HepG2 (cell line): ENCODE measurements around the gene DVL3. TPM values are rescaled to one million over a fixed set of nuclear protein-coding genes. Genes with fewer than 3 reads are reported as not detected.
A peak's percentile ranks its signal among the peaks of the same experiment; 100 is the strongest.

ENCODE experiments used
- EHMT2 ChIP-seq: fragments of 200-600 bp; sonication (generic); IDR thresholded peaks from 2 replicates; pipeline ENCODE4 v1.7.0; 2017; ENCODE audit warnings: antibody characterized with exemption, low read depth, low read length, borderline replicate concordance
- GABPA ChIP-seq, 2 experiments: IDR thresholded peaks; 2 replicates each; pipeline ENCODE4 v1.6.1; 2011 to 2016; ENCODE audit warnings: low read depth in 2 of 2, low read length in 1 of 2, missing biosample characterization in 1 of 2, missing genetic modification characterization in 1 of 2
- GABPB1 ChIP-seq: IDR thresholded peaks from 2 replicates; pipeline ENCODE4 v1.6.1; 2016; ENCODE audit warnings: mild to moderate bottlenecking, missing genetic modification reagents, moderate library complexity, missing compliant biosample characterization
- GTF2F1 ChIP-seq: fragments of 150-350 bp; IDR thresholded peaks from 2 replicates; pipeline ENCODE4 v1.6.1; 2014; ENCODE audit warnings: low read length
- HNF1B ChIP-seq: sonication (generic); formaldehyde crosslinking; IDR thresholded peaks from 2 replicates; pipeline ENCODE4 v1.5.1; 2020; ENCODE audit warnings: mild to moderate bottlenecking, moderate library complexity, missing genetic modification reagents
- ISX ChIP-seq: sonication (generic); formaldehyde crosslinking; conservative IDR thresholded peaks from 2 replicates; pipeline ENCODE4 v1.5.0; 2020; ENCODE audit warnings: missing genetic modification reagents
- KDM2A ChIP-seq: sonication (generic); formaldehyde crosslinking; IDR thresholded peaks from 2 replicates; pipeline ENCODE4 v1.4.0; 2020; ENCODE audit warnings: low read depth, missing genetic modification reagents, borderline replicate concordance
- PAWR ChIP-seq: sonication (generic); formaldehyde crosslinking; IDR thresholded peaks from 2 replicates; pipeline ENCODE4 v1.4.0; 2020; ENCODE audit warnings: missing genetic modification reagents, mild to moderate bottlenecking, borderline replicate concordance
- SMAD9 ChIP-seq: sonication (generic); formaldehyde crosslinking; IDR thresholded peaks from 2 replicates; pipeline ENCODE4 v1.5.1; 2020; ENCODE audit warnings: mild to moderate bottlenecking, missing genetic modification reagents
- SMC3 ChIP-seq: IDR thresholded peaks from 2 replicates; pipeline ENCODE4 v1.6.1; 2011; ENCODE audit warnings: low read length, improper control_type of control experiment
- SNAPC2 ChIP-seq: sonication (generic); formaldehyde crosslinking; IDR thresholded peaks from 2 replicates; pipeline ENCODE4 v1.8.1; 2022; ENCODE audit warnings: mild to moderate bottlenecking, missing genetic modification reagents
- SOX13 ChIP-seq, 3 experiments: fragments of 450-650 bp in 1 of 3; sonication (generic) in 1 of 3; formaldehyde crosslinking in 1 of 3; IDR thresholded peaks in 2 of 3; conservative IDR thresholded peaks in 1 of 3; 2 replicates each; pipeline versions ENCODE4 v1.5.0 to v1.6.1; 2016 to 2020; ENCODE audit warnings: antibody characterized with exemption in 1 of 3, mild to moderate bottlenecking in 1 of 3, missing compliant biosample characterization in 1 of 3, missing genetic modification reagents in 1 of 3, moderate library complexity in 1 of 3
- YY1 ChIP-seq: IDR thresholded peaks from 2 replicates; pipeline ENCODE4 v1.6.1; 2011; ENCODE audit warnings: low read length, low read depth, moderate library complexity, mild to moderate bottlenecking; ENCODE audit not compliant: insufficient read depth, insufficient replicate concordance
- ZNF256 ChIP-seq: sonication (generic); formaldehyde crosslinking; conservative IDR thresholded peaks from 2 replicates; pipeline ENCODE4 v1.4.0; 2020; ENCODE audit warnings: missing genetic modification reagents
- ZNF260 ChIP-seq: sonication (generic); formaldehyde crosslinking; IDR thresholded peaks from 2 replicates; pipeline ENCODE4 v1.4.0; 2020; ENCODE audit warnings: missing genetic modification reagents, low read depth, mild to moderate bottlenecking, borderline replicate concordance
- ZNF333 ChIP-seq: sonication (generic); formaldehyde crosslinking; IDR thresholded peaks from 2 replicates; pipeline ENCODE4 v1.4.0; 2020; ENCODE audit warnings: mild to moderate bottlenecking, missing genetic modification reagents, borderline replicate concordance
- ZNF33A ChIP-seq: sonication (generic); formaldehyde crosslinking; IDR thresholded peaks from 2 replicates; pipeline ENCODE4 v1.5.1; 2020; ENCODE audit warnings: missing genetic modification reagents, mild to moderate bottlenecking, moderate library complexity, borderline replicate concordance
- ZNF382 ChIP-seq: sonication (generic); formaldehyde crosslinking; IDR thresholded peaks from 2 replicates; pipeline ENCODE4 v1.5.0; 2020; ENCODE audit warnings: missing genetic modification reagents, mild to moderate bottlenecking, borderline replicate concordance
- ZNF644 ChIP-seq: IDR thresholded peaks from 2 replicates; pipeline ENCODE4 v1.6.1; 2016; ENCODE audit warnings: low read depth
- ZNF749 ChIP-seq: sonication (generic); formaldehyde crosslinking; IDR thresholded peaks from 2 replicates; pipeline ENCODE4 v1.8.0; 2022; ENCODE audit warnings: mild to moderate bottlenecking, missing genetic modification reagents, moderate library complexity, borderline replicate concordance
- ZNF772 ChIP-seq: sonication (generic); formaldehyde crosslinking; IDR thresholded peaks from 2 replicates; pipeline ENCODE4 v1.5.0; 2020; ENCODE audit warnings: mild to moderate bottlenecking, missing genetic modification reagents
- polyA plus RNA-seq, 8 experiments: library from polyadenylated mRNA; depleted of rRNA in 3 of 8; stranded (reverse) in 7 of 8; unstranded in 1 of 8; fragments of >200 nt; fragmentation: Illumina TruSeq in 4 of 8; extraction: Trizol in 4 of 8; gene quantifications; 2 replicates each; pipeline versions ENCODE4 v1.2.1 to v1.2.3, GENCODE V29; 2011 to 2016; ENCODE audit warnings: low read depth in 4 of 8, missing spikeins in 1 of 8, mixed read lengths in 1 of 8; ENCODE audit not compliant: insufficient read depth in 1 of 8
- total RNA-seq, 5 experiments: library from RNA; depleted of rRNA; stranded (reverse); fragments of >200 nt; fragmentation: Illumina TruSeq; extraction: Trizol; gene quantifications; 2 replicates each; pipeline ENCODE4 v1.2.3, GENCODE V29; 2016; ENCODE audit warnings: low read depth in 1 of 5
- TF ChIP-seq, protein P1 (sequence below): IDR thresholded peaks from 2 replicates; pipeline ENCODE4 v1.6.1; 2016; ENCODE audit warnings: missing biosample characterization, missing genetic modification reagents, low read depth
- TF ChIP-seq, protein P2 (sequence below): sonication (generic); formaldehyde crosslinking; conservative IDR thresholded peaks from 2 replicates; pipeline ENCODE4 v1.4.0; 2020; ENCODE audit warnings: missing genetic modification reagents
- TF ChIP-seq, protein P3 (sequence below): sonication (generic); formaldehyde crosslinking; IDR thresholded peaks from 2 replicates; pipeline ENCODE4 v1.5.0; 2020; ENCODE audit warnings: missing genetic modification reagents, mild to moderate bottlenecking, borderline replicate concordance

DVL3 gene
- total and polyA plus RNA-seq, 2 of the 13 experiments (the other 11 are each of a cell fraction or from before 2014, with no cell fraction given): 29.0 to 36.1 TPM

DNA sequence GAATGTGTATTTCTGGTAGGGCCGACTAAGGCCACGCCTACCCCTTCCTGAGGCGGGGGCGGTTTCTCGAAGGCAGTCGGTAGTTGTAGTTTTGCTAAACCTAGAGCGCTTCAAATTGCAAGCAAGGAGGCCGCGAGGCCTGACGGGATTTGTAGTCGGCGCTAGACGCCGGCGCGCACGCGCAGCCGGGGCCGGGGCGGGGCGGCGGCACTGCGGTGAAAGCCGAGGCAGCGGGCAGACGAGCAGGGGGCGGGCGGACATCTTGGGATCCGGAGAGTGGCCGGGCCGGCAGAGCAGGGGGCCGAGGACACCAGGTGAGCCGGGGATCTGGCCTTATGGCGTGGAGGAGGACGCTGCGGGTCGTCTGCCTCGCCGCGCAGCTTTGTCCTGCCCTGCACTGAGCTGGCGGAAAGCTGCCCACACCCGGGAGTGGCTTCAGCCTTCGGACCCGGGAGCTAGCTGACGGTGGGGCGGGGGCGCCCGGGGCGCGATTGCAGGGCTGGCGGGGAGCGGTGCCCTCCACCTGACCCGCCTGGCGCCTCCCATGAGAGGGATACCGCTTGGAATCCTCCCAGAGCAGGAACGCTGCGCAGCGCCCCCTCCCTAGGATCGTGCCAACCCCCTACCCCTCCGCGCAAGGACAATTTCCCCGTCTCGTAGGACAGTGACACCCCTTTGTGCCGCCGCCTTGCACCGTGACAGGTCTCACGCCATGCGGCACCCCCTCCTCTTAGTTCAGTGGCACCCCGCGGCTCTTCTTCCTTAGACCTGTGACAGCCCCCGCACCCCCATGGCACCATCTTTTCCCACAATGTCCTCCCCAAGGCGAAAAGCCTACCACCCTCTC is 19.7 kb downstream of the DVL3 start, which contains the start of gene AP2M1 (continued):
- peak; percentile 25; the same call in 1 of the 2 replicates for TF ChIP-seq GABPA (IDR thresholded peaks at IDR 0.05; ENCODE audit: low read depth, low read length)
- TF ChIP-seq GABPA (CRISPR knock-in tag; IDR thresholded peaks at IDR 0.05; ENCODE audit: low read depth): peak; percentile 86
- TF ChIP-seq, protein P1, sequence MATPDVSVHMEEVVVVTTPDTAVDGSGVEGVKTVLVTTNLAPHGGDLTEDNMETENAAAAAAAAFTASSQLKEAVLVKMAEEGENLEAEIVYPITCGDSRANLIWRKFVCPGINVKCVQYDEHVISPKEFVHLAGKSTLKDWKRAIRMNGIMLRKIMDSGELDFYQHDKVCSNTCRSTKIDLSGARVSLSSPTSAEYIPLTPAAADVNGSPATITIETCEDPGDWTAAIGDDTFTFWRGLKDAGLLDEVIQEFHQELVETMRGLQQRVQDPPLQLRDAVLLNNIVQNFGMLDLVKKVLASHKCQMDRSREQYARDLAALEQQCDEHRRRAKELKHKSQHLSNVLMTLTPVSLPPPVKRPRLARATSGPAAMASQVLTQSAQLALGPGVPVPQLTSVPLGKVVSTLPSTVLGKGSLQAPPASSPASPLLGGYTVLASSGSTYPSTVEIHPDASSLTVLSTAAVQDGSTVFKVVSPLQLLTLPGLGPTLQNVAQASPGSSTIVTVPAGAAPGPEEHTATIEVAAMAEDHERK (CRISPR knock-in tag): peak; percentile 45; the same call in 1 of the 2 replicates
- peak; percentile 73; the same call in 1 of the 2 replicates for TF ChIP-seq KDM2A (CRISPR knock-in tag)
- TF ChIP-seq ISX (CRISPR knock-in tag): no peak
- TF ChIP-seq ZNF260 (CRISPR knock-in tag): no peak
- peak; percentile 50; the same call in 1 of the 2 replicates for TF ChIP-seq ZNF333 (CRISPR knock-in tag)
- TF ChIP-seq ZNF33A (CRISPR knock-in tag): no peak
- TF ChIP-seq GABPB1 (CRISPR knock-in tag): peak; percentile 90
- TF ChIP-seq ZNF749: peak; percentile 53; the same call in 1 of the 2 replicates
- TF ChIP-seq, protein P2, sequence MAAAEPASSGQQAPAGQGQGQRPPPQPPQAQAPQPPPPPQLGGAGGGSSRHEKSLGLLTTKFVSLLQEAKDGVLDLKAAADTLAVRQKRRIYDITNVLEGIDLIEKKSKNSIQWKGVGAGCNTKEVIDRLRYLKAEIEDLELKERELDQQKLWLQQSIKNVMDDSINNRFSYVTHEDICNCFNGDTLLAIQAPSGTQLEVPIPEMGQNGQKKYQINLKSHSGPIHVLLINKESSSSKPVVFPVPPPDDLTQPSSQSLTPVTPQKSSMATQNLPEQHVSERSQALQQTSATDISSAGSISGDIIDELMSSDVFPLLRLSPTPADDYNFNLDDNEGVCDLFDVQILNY (CRISPR knock-in tag): no peak
- no peak; the same call in none of the 2 replicates for TF ChIP-seq ZNF772 (CRISPR knock-in tag)
- no peak for TF ChIP-seq ZNF644 (CRISPR knock-in tag)
- TF ChIP-seq SNAPC2 (CRISPR knock-in tag): peak; percentile 52; the same call in 1 of the 2 replicates
- no peak for TF ChIP-seq ZNF256 (CRISPR knock-in tag)
- no peak for TF ChIP-seq PAWR (CRISPR knock-in tag)
- TF ChIP-seq, protein P3, sequence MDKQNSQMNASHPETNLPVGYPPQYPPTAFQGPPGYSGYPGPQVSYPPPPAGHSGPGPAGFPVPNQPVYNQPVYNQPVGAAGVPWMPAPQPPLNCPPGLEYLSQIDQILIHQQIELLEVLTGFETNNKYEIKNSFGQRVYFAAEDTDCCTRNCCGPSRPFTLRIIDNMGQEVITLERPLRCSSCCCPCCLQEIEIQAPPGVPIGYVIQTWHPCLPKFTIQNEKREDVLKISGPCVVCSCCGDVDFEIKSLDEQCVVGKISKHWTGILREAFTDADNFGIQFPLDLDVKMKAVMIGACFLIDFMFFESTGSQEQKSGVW: no peak
- peak; percentile 93 for TF ChIP-seq YY1
- no peak for TF ChIP-seq SMAD9 (CRISPR knock-in tag)
- no peak for TF ChIP-seq SMC3
- TF ChIP-seq EHMT2: no peak
- no peak for TF ChIP-seq SOX13 (IDR thresholded peaks at IDR 0.05)
- TF ChIP-seq SOX13 (CRISPR knock-in tag; conservative IDR thresholded peaks at IDR 0.05 in 1 of 2, IDR thresholded peaks at IDR 0.05 in 1 of 2): no peak; a peak in 1 of 4 replicates
- TF ChIP-seq GTF2F1: no peak
- peak; percentile 58 for TF ChIP-seq HNF1B
- no peak for TF ChIP-seq ZNF382
